ENCODE data around the gene BCL2L14. TPM values are rescaled to one million over a fixed set of nuclear protein-coding genes. Genes with fewer than 3 reads are reported as not detected.
"Not testable (repeated sequence)": the region's sequence is repeated elsewhere in the genome, so short reads cannot be mapped to it uniquely, and the experiment has no call there.

The BCL2L14 gene
- total and polyA plus RNA-seq, 4 experiments from 2014 or later: 0.41 to 1.9 (median 1.5) TPM

- no peaks in the 10 kb centered on the region for H3K9me3 ChIP-seq (ENCODE audit: control insufficient read depth in 1 of 2, low read length in 2 of 2)
- Mint-ChIP-seq H3K27me3 (peaks cover 0 to 1% of the 10 kb centered on the region in 2 donors), H3K4me1 (no peaks in the 10 kb centered on the region), H3K4me3 (no peak overlapping the region), H3K36me3 (peaks cover 0 to 16% of the 10 kb centered on the region in 2 donors), H3K9me3 (no peaks in the 10 kb centered on the region), H3K27ac (no peak overlapping the region)
- ChIA-PET CTCF (ENCODE audit: partially characterized antibody) (no interaction called here), POLR2A (ENCODE audit: partially characterized antibody) (no interaction called here)
- no peaks in the 10 kb centered on the region for H3K4me1 ChIP-seq (ENCODE audit: insufficient read depth, low read length)
- intact Hi-C loops (cut with micrococcal nuclease): no loop called here
- DNase-seq: no peak
- H3K27me3 ChIP-seq (ENCODE audit: insufficient read depth, low read length): no peaks in the 10 kb centered on the region
- no peak overlapping the region for H3K27ac ChIP-seq (ENCODE audit: low read depth, low read length)
- no peak overlapping the region for H3K4me3 ChIP-seq (ENCODE audit: low read length in 2 of 2)
- H3K36me3 ChIP-seq (ENCODE audit: insufficient read depth, low read length): no peaks in the 10 kb centered on the region
Measured at GRCh38 chr12:12141000-12141399, 70.3 kb downstream of the BCL2L14 start.

- H3K9me3 ChIP-seq (ENCODE audit: control insufficient read depth in 1 of 2, low read length in 2 of 2); H3K27ac ChIP-seq (ENCODE audit: low read depth, low read length); DNase-seq; H3K27me3 ChIP-seq (ENCODE audit: insufficient read depth, low read length); H3K4me1 Mint-ChIP-seq; H3K4me3 Mint-ChIP-seq; intact Hi-C loops (cut with micrococcal nuclease); H3K27me3 Mint-ChIP-seq; POLR2A ChIA-PET (ENCODE audit: partially characterized antibody); CTCF ChIA-PET (ENCODE audit: partially characterized antibody); H3K27ac Mint-ChIP-seq; H3K36me3 ChIP-seq (ENCODE audit: insufficient read depth, low read length); H3K4me1 ChIP-seq (ENCODE audit: insufficient read depth, low read length); H3K4me3 ChIP-seq (ENCODE audit: low read length in 2 of 2); H3K9me3 Mint-ChIP-seq: not testable (repeated sequence)
- H3K36me3 Mint-ChIP-seq: peaks cover 0 to 19% of the 10 kb centered on the region in 2 donors
Measured at GRCh38 chr12:12144531-12144930, 73.8 kb downstream of the BCL2L14 start.

GRCh38 chr12:12147111-12147510 lies 76.4 kb downstream of the BCL2L14 start:
- ChIA-PET CTCF (ENCODE audit: partially characterized antibody) (no interaction called here), POLR2A (ENCODE audit: partially characterized antibody) (no interaction called here)
- no peaks in the 10 kb centered on the region for H3K9me3 Mint-ChIP-seq

More at GRCh38 chr12:12147111-12147510, 76.4 kb downstream of the BCL2L14 start:
- no peaks in the 10 kb centered on the region for H3K4me1 ChIP-seq (ENCODE audit: insufficient read depth, low read length)
- Mint-ChIP-seq H3K27ac (no peak overlapping the region), H3K4me3 (no peak overlapping the region), H3K27me3 (no peaks in the 10 kb centered on the region), H3K4me1 (no peaks in the 10 kb centered on the region), H3K36me3 (peaks cover 0 to 15% of the 10 kb centered on the region in 2 donors)
- intact Hi-C loops (cut with micrococcal nuclease): no loop called here
- H3K27ac ChIP-seq (ENCODE audit: low read depth, low read length): no peak overlapping the region
- H3K9me3 ChIP-seq (ENCODE audit: control insufficient read depth in 1 of 2, low read length in 2 of 2): no peaks in the 10 kb centered on the region
- no peak overlapping the region for H3K4me3 ChIP-seq (ENCODE audit: low read length in 2 of 2)
- no peaks in the 10 kb centered on the region for H3K27me3 ChIP-seq (ENCODE audit: insufficient read depth, low read length)
- no peak for DNase-seq
- no peaks in the 10 kb centered on the region for H3K36me3 ChIP-seq (ENCODE audit: insufficient read depth, low read length)

Small RNAs within 50 kb of the gene (microRNA-seq; reads per million reads assigned to microRNA genes)
- gene MIR1244-4 (ENCODE audit: borderline microRNAs expressed, borderline number of aligned reads, borderline replicate concordance): not detected

Other genes with a start within 250 kb of the BCL2L14 start
- 1 to 10 TPM; 3.9 to 4.0 TPM for gene LRP6, start 196.1 kb downstream of the BCL2L14 start, total RNA-seq
- gene LRP6, start 196.1 kb downstream of the BCL2L14 start, polyA plus RNA-seq: 1 to 10 TPM in 1 of 2 donors, under 1 TPM in 1; 0.45 to 1.9 TPM

All from CD4-positive, alpha-beta memory T cell (primary cell).